Uterus (tissue), 4 donors: ENCODE measurements around the gene CALHM2. TPM values are rescaled to one million over a fixed set of nuclear protein-coding genes. Genes with fewer than 3 reads are reported as not detected.

Source experiments
- DNase-seq, 2 donors: peaks; one replicate each; pipeline ENCODE4 v3.0.0-alpha.2; 2019 to 2020
- H3K27ac ChIP-seq, 2 donors: fragments of 200-600 bp; sonication (generic); 1 replicate in 1 of 2; 2 replicates in 1 of 2; pipeline ENCODE4 v1.5.1; 2016 to 2018
- H3K27me3 ChIP-seq, 2 donors: fragments of 200-600 bp; sonication (generic); one replicate each; pipeline ENCODE4 v1.5.1; 2018 to 2019; ENCODE audit warnings: control low read depth in 1 of 2
- H3K36me3 ChIP-seq, 2 donors: fragments of 200-600 bp; sonication (generic); one replicate each; pipeline ENCODE4 v1.5.1; 2019; ENCODE audit warnings: control low read depth in 1 of 2
- H3K4me1 ChIP-seq, 2 donors: fragments of 200-600 bp; sonication (generic); one replicate each; pipeline ENCODE4 v1.5.1; 2018 to 2019; ENCODE audit warnings: control low read depth in 1 of 2
- H3K4me3 ChIP-seq, 2 donors: fragments of 200-600 bp; sonication (generic); 1 replicate in 1 of 2; 2 replicates in 1 of 2; pipeline ENCODE4 v1.5.1; 2018 to 2019; ENCODE audit warnings: mild to moderate bottlenecking in 1 of 2
- H3K9me3 ChIP-seq, 2 donors: fragments of 200-600 bp; sonication (generic); one replicate each; pipeline ENCODE4 v1.5.1; 2019; ENCODE audit warnings: control low read depth in 1 of 2
- CTCF ChIP-seq, 4 experiments: fragments of 200-600 bp in 2 of 4; fragments of 450-650 bp in 2 of 4; sonication (generic) in 2 of 4; IDR thresholded peaks; one replicate each; pipeline ENCODE4 v1.5.1; 2016 to 2019; ENCODE audit warnings: antibody characterized with exemption in 4 of 4, mild to moderate bottlenecking in 2 of 4, moderate library complexity in 1 of 4
- POLR2A ChIP-seq, 2 donors: fragments of 450-650 bp; IDR thresholded peaks; one replicate each; pipeline ENCODE4 v1.6.1; 2016; ENCODE audit warnings: antibody characterized with exemption in 2 of 2, mild to moderate bottlenecking in 1 of 2, moderate library complexity in 1 of 2
- intact Hi-C: fragments of 100-400 bp; cut with DNase I; formaldehyde crosslinking; loops from one replicate; pipeline ENCODE4 v1.15.1; 2023; ENCODE audit warnings: low total_unique reads
- total RNA-seq, 4 donors: library from RNA; depleted of rRNA in 3 of 4; stranded (reverse); fragments of >200 nt in 3 of 4; gene quantifications; one replicate each; pipeline versions ENCODE4 v1.1.0 to v1.2.4, GENCODE V29; 2014 to 2023
- donor health status: DM: yes; HTN: yes; CAD: no.

Gene CALHM2
- total RNA-seq, 4 donors from 2014 or later: 29.7 to 98.7 (median 46.8) TPM

- no peaks in the 10 kb centered on the region for H3K9me3 ChIP-seq
- TF ChIP-seq POLR2A (IDR thresholded peaks at IDR 0.05) (no peak), CTCF (IDR thresholded peaks at IDR 0.05) (peak; percentile 56 to 78 (median 61))
- H3K27me3 ChIP-seq: no peaks in the 10 kb centered on the region
- H3K4me1 ChIP-seq: peaks cover 0 to 4% of the 10 kb centered on the region in 2 donors
- intact Hi-C loops: loop anchor here (5.0 to 10.0 kb wide), 2 partner anchors 65 to 203 kb away; no protein-coding TSS in a partner anchor
- no peak for DNase-seq
- peak overlapping the region in 1 of 2 donors; percentile 17 for H3K27ac ChIP-seq
- H3K4me3 ChIP-seq: no peak overlapping the region
- no peaks in the 10 kb centered on the region for H3K36me3 ChIP-seq
Observed at GRCh38 chr10:103481974-103482531, 29.9 kb upstream of the CALHM2 start.

GRCh38 chr10:103480521-103480920 is 28.4 kb upstream of the CALHM2 start:
- Histone ChIP-seq H3K27me3 (no peaks in the 10 kb centered on the region), H3K36me3 (no peaks in the 10 kb centered on the region), H3K9me3 (no peaks in the 10 kb centered on the region), H3K4me1 (peaks cover 0 to 4% of the 10 kb centered on the region in 2 donors), H3K27ac (no peak overlapping the region), H3K4me3 (no peak overlapping the region)
- intact Hi-C loops: loop anchor here (5.0 to 10.0 kb wide), 2 partner anchors 63 to 204 kb away; no protein-coding TSS in a partner anchor
- no peak for DNase-seq
- TF ChIP-seq POLR2A (IDR thresholded peaks at IDR 0.05): no peak
- no peak for TF ChIP-seq CTCF (IDR thresholded peaks at IDR 0.05)

- no peaks in the 10 kb centered on the region for H3K36me3 ChIP-seq
- TF ChIP-seq CTCF (IDR thresholded peaks at IDR 0.05): no peak
- TF ChIP-seq POLR2A (IDR thresholded peaks at IDR 0.05): no peak
- no peak within 1 kb of the TSS for H3K27ac ChIP-seq
- DNase-seq: no peak
- intact Hi-C loops: no loop called here
- H3K9me3 ChIP-seq: no peaks in the 10 kb centered on the region
- no peak within 1 kb of the TSS for H3K4me3 ChIP-seq
- no peaks in the 10 kb centered on the region for H3K4me1 ChIP-seq
- H3K27me3 ChIP-seq: no peaks in the 10 kb centered on the region
Observed at GRCh38 chr10:103479135-103479534, 27.0 kb upstream of the CALHM2 start, which contains the start of gene CALHM3. Gene CALHM3 (minus strand): TSS chr10:103479240. CDS start chr10:103479032, 208 bp downstream.

DNA sequence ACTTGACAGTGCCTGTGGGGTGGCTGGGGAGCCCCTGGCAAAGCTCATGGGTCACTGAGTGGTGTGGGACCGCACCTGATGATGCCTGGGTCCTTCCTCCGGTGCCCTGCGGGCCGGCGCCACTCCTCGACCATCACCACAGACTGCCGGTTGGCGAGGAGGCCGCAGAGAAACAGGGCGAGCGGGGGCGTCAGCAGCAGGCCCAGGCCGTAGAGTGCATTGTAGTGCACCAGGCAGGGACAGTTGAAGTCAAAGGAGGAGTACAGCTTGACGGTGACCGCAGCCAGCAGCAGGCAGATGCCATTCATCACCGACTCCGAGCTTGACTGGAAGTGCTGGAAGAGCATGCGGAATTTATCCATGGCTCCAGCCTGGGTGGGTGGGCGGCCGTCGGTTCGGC is 26.5 kb upstream of the CALHM2 start:
- H3K4me3 ChIP-seq: no peak overlapping the region
- intact Hi-C loops: no loop called here
- H3K36me3 ChIP-seq: no peaks in the 10 kb centered on the region
- H3K27me3 ChIP-seq: no peaks in the 10 kb centered on the region
- DNase-seq: no peak
- H3K27ac ChIP-seq: no peak overlapping the region
- TF ChIP-seq CTCF (IDR thresholded peaks at IDR 0.05): no peak
- no peak for TF ChIP-seq POLR2A (IDR thresholded peaks at IDR 0.05)
- H3K4me1 ChIP-seq: no peaks in the 10 kb centered on the region
- no peaks in the 10 kb centered on the region for H3K9me3 ChIP-seq

GRCh38 chr10:103476046-103476768 is 24.0 kb upstream of the CALHM2 start:
- DNase-seq: no peak
- no peak overlapping the region for H3K27ac ChIP-seq

More at GRCh38 chr10:103476046-103476768, 24.0 kb upstream of the CALHM2 start:
- intact Hi-C loops: no loop called here
- H3K4me3 ChIP-seq: no peak overlapping the region
- no peaks in the 10 kb centered on the region for H3K27me3 ChIP-seq
- no peak for TF ChIP-seq POLR2A (IDR thresholded peaks at IDR 0.05)
- no peak for TF ChIP-seq CTCF (IDR thresholded peaks at IDR 0.05)
- H3K9me3 ChIP-seq: no peaks in the 10 kb centered on the region
- no peaks in the 10 kb centered on the region for H3K4me1 ChIP-seq
- H3K36me3 ChIP-seq: no peaks in the 10 kb centered on the region
